ENCODE data around the gene NKAIN2. TPM values are rescaled to one million over a fixed set of nuclear protein-coding genes. Genes with fewer than 3 reads are reported as not detected.

NKAIN2 gene
- total RNA-seq, 4 donors from 2014 or later = 0.11 to 1.0 (median 0.94) TPM; not detected in 1

DNA sequence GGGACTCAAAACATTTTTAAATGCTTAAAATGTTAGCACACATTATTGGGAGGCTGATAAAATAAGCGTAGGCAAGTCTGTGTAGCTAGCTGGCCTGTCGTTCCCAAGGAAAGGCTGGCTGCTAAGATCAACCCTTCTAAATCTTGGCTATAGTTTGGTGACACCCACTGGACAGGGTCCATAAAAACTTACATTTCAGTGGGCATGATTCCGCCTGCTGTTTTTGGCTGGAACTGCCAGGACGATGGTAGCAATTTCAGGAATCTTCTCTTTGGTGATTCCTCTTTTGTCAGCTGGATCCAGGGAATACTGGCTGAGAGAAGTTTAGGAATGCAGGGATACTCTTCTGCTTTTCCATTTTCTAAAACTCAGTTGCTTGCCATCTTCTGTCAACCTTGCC, 162.2 kb downstream of the NKAIN2 start:
- no peaks in the 10 kb centered on the region for H3K36me3 ChIP-seq
- no peak overlapping the region for H3K27ac ChIP-seq
- no peaks in the 10 kb centered on the region for H3K27me3 ChIP-seq
- intact Hi-C loops (cut with DNase I) = no loop called here
- H3K4me1 ChIP-seq = no peaks in the 10 kb centered on the region
- 65 to 77% methylated on average over 4 of the region's 4 CpGs for WGBS, 2 donors
- no peak overlapping the region for H3K4me3 ChIP-seq (replicated peaks in 1 of 3)
- no peaks in the 10 kb centered on the region for H3K9me3 ChIP-seq
- DNase-seq = peak in 1 of 2 donors; percentile 4
- TF ChIP-seq POLR2A (IDR thresholded peaks at IDR 0.05) = no peak
- peak in 2 of 6 experiments; percentile 16 to 24 for TF ChIP-seq CTCF (IDR thresholded peaks at IDR 0.05)

DNA sequence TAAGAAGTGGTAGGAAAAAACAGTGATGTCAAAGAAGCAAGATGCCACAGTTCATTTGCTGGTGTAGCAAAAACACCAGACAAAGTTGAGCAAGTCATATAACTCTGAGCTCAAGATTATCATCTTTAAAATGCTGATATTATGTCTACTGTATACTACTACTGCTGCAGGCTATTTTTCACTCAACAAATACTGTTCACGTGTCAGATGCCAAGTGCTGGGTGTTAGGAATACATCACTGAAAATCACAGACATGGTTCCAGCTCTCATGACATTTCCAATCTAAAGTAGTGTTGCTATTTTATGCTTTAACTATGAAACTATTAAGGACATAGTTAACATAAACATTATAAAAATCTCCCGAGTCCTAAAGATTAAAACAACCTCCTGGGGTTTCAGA, 163.0 kb downstream of the NKAIN2 start:
- Histone ChIP-seq H3K27ac (no peak overlapping the region), H3K27me3 (no peaks in the 10 kb centered on the region), H3K4me1 (no peaks in the 10 kb centered on the region), H3K4me3 (replicated peaks in 1 of 3) (no peak overlapping the region), H3K36me3 (no peaks in the 10 kb centered on the region), H3K9me3 (no peaks in the 10 kb centered on the region)
- no peak for TF ChIP-seq POLR2A (IDR thresholded peaks at IDR 0.05)
- no peak for TF ChIP-seq CTCF (IDR thresholded peaks at IDR 0.05)
- intact Hi-C loops (cut with DNase I) = no loop called here
- DNase-seq = no peak
- WGBS, 2 donors = 53 to 65% methylated on average over 2 of the region's 2 CpGs

DNA sequence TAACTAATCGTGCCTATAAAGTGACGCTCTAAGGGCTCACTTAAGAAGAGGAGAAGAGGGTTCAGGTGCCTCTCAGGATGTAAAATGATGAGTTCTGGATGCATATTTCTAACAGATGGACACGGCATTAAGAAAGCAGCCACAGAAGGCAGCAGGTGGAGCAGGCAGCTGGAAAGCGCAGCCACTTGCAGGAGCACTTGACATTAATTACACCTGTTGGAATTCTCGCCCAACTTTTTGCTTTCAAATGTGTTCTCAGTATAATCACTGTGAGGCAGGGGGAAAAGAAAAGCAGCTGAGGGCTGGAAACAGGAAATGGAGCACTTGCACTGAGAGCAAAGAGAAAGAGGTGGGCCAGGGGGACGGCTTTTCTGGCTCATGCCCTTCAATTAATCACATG, 164.2 kb downstream of the NKAIN2 start:
- H3K36me3 ChIP-seq = no peaks in the 10 kb centered on the region
- no peaks in the 10 kb centered on the region for H3K4me1 ChIP-seq
- no peak overlapping the region for H3K4me3 ChIP-seq (replicated peaks in 1 of 3)
- intact Hi-C loops (cut with DNase I) = no loop called here
- H3K9me3 ChIP-seq = no peaks in the 10 kb centered on the region
- DNase-seq = no peak
- no peak overlapping the region for H3K27ac ChIP-seq
- H3K27me3 ChIP-seq = no peaks in the 10 kb centered on the region
- WGBS, 2 donors = 30 to 38% methylated on average over 6 of the region's 6 CpGs
- no peak for TF ChIP-seq POLR2A (IDR thresholded peaks at IDR 0.05)
- no peak for TF ChIP-seq CTCF (IDR thresholded peaks at IDR 0.05)

DNA sequence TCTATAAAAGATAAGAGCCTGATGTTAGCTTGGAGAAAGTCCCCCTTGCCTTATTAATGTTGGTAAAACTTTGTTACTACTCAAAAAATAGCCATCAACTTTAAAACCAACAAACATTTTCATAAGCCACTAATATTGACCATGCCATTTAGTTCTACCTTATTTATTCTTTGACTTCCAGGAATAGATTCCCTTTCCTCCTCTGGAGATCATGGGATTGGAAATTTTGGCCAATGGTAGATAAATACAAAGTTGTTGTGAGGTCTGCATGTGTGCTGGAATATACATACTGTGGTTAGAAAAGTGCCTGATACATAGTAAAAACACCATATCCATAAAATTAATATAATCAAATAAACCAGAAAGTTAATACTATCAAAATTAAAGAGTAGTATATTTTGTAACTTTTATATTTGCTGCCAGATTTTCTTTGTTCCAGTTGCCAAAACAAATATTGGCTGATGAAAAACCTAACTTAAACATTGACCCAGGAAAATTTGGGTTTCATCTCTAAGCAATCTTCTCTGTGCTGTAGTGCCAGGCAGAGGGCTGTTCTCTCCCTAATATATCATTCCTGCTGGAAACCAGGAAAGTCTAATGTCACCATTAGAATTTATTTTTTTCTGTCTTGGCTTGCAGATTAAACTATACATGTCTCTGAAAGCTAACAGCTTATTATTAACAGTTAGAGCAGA, 169.1 kb downstream of the NKAIN2 start:
- Histone ChIP-seq H3K9me3 (no peaks in the 10 kb centered on the region), H3K4me1 (no peaks in the 10 kb centered on the region), H3K36me3 (no peaks in the 10 kb centered on the region), H3K4me3 (replicated peaks in 1 of 3) (no peak overlapping the region), H3K27ac (no peak overlapping the region), H3K27me3 (no peaks in the 10 kb centered on the region)
- no peak for DNase-seq
- no peak for TF ChIP-seq CTCF (IDR thresholded peaks at IDR 0.05)
- no peak for TF ChIP-seq POLR2A (IDR thresholded peaks at IDR 0.05)
- intact Hi-C loops (cut with DNase I) = no loop called here

DNA sequence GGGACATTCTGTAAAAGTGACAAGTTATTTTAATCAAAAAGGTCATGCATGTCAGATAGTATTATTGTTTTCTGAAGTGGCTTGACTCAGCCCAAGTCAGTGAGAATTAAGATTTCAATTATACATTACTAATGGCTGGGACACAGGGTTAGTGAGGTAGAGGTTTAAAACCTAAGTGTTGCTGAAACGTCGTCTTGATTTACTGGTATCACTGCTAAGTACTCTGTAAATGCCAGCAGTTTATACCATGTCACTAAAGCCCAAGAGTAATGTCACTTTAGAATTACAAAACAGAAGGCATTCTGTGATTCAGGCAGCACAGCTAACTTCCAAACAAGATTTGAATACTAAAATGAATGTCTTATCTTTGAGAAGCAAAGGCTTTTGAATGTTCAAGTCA, 176.6 kb downstream of the NKAIN2 start:
- no peak for TF ChIP-seq CTCF (IDR thresholded peaks at IDR 0.05)
- no peak for TF ChIP-seq POLR2A (IDR thresholded peaks at IDR 0.05)
- 56 to 80% methylated on average over 2 of the region's 2 CpGs for WGBS, 2 donors
- no peaks in the 10 kb centered on the region for H3K9me3 ChIP-seq
- no peak overlapping the region for H3K4me3 ChIP-seq (replicated peaks in 1 of 3)
- no peak for DNase-seq
- H3K27me3 ChIP-seq = no peaks in the 10 kb centered on the region
- no peaks in the 10 kb centered on the region for H3K36me3 ChIP-seq
- intact Hi-C loops (cut with DNase I) = no loop called here
- no peak overlapping the region for H3K27ac ChIP-seq
- H3K4me1 ChIP-seq = no peaks in the 10 kb centered on the region

All from thyroid gland (tissue), 4 donors.